CD4-positive, alpha-beta T cell (primary cell): ENCODE data around the gene EP400. TPM values are rescaled to one million over a fixed set of nuclear protein-coding genes. Genes with fewer than 3 reads are reported as not detected.

ENCODE experiments used
- ATAC-seq: fragments of 200-7000 bp; cut with Tn5 transposase; one replicate; pipeline ENCODE4 v1.10.0; 2022; ENCODE audit warnings: mild to moderate bottlenecking; ENCODE audit not compliant: poor library complexity
- CTCF ChIA-PET: fragments of 350-600 bp; sonication (Branson Sonifier 250); formaldehyde crosslinking; loops from one replicate; lab custom pipeline; 2021; ENCODE audit warnings: antibody characterized with exemption, inconsistent platforms; lab: Charles Lee
- POLR2A ChIA-PET: fragments of 350-600 bp; sonication (Branson Sonifier 250); formaldehyde crosslinking; loops from one replicate; lab custom pipeline; 2021; ENCODE audit warnings: antibody characterized with exemption, inconsistent platforms; lab: Charles Lee
- DNase-seq, 14 experiments: peaks; one replicate each; pipeline ENCODE4 v3.0.0-alpha.2; 2013 to 2020; ENCODE audit warnings: mixed read lengths in 2 of 14
- H3K27ac ChIP-seq, 2 donors: one replicate each; pipeline versions ENCODE4 v1.5.1 to v1.7.0; 2013; ENCODE audit warnings: low read length in 2 of 2, low read depth in 1 of 2, mild to moderate bottlenecking in 1 of 2
- H3K27me3 ChIP-seq, 2 experiments: 1 replicate in 1 of 2; 2 replicates in 1 of 2; pipeline versions ENCODE4 v1.6.1 to v1.7.0; 2013; ENCODE audit warnings: low read length in 2 of 2, control low read depth in 1 of 2, mild to moderate bottlenecking in 1 of 2, moderate library complexity in 1 of 2; ENCODE audit not compliant: insufficient read depth in 2 of 2, control insufficient read depth in 1 of 2
- H3K36me3 ChIP-seq: one replicate; pipeline ENCODE4 v1.6.1; 2013; ENCODE audit warnings: low read length, control low read depth; ENCODE audit not compliant: insufficient read depth
- H3K4me1 ChIP-seq: one replicate; pipeline ENCODE4 v1.6.1; 2013; ENCODE audit warnings: low read length, control low read depth; ENCODE audit not compliant: insufficient read depth
- H3K4me3 ChIP-seq: one replicate; pipeline ENCODE4 v1.5.1; 2013; ENCODE audit warnings: mild to moderate bottlenecking, low read length, moderate library complexity
- H3K9me3 ChIP-seq, 2 experiments: 1 replicate in 1 of 2; 2 replicates in 1 of 2; pipeline versions ENCODE4 v1.6.1 to v1.7.0; 2013; ENCODE audit warnings: low read length in 2 of 2, mild to moderate bottlenecking in 2 of 2, control low read depth in 1 of 2, moderate library complexity in 1 of 2; ENCODE audit not compliant: control insufficient read depth in 1 of 2, insufficient read depth in 1 of 2
- H3K27ac Mint-ChIP-seq: one replicate; pipeline ENCODE4 v1.8.0; 2020; ENCODE audit warnings: mixed read lengths
- H3K27me3 Mint-ChIP-seq: one replicate; pipeline ENCODE4 v1.8.0; 2021; ENCODE audit warnings: mixed read lengths
- H3K36me3 Mint-ChIP-seq: one replicate; pipeline ENCODE4 v1.8.0; 2021; ENCODE audit warnings: low read depth, mixed read lengths
- H3K4me1 Mint-ChIP-seq: one replicate; pipeline ENCODE4 v1.8.0; 2021; ENCODE audit warnings: low read depth, mixed read lengths
- H3K4me3 Mint-ChIP-seq: one replicate; pipeline ENCODE4 v1.8.0; 2020; ENCODE audit warnings: mild to moderate bottlenecking, mixed read lengths
- H3K9me3 Mint-ChIP-seq: one replicate; pipeline ENCODE4 v1.8.0; 2020; ENCODE audit warnings: mixed read lengths
- CTCF ChIP-seq: fragments of 200-600 bp; IDR thresholded peaks from one replicate; pipeline ENCODE4 v1.8.0; 2022; ENCODE audit warnings: antibody characterized with exemption, mild to moderate bottlenecking
- intact Hi-C, 2 experiments: fragments of 100-400 bp; cut with DNase I in 1 of 2; cut with micrococcal nuclease in 1 of 2; formaldehyde crosslinking; loops; one replicate each; pipeline versions ENCODE4 v1.15.1 to v1.9.0; 2023 to 2025; cut with DNase I, micrococcal nuclease
- total RNA-seq, 174 experiments: library from RNA in 2 of 174; stranded (reverse) in 2 of 174; gene quantifications; one replicate each; pipeline ENCODE4 v1.2.3 and lab custom pipeline; 2021 to 2026

Gene EP400
- total RNA-seq, 2 experiments from 2014 or later, result 56.4 to 56.5 TPM

- no peak for DNase-seq
- Histone ChIP-seq H3K4me3 (no peak overlapping the region), H3K27me3 (no peaks in the 10 kb centered on the region), H3K9me3 (no peaks in the 10 kb centered on the region), H3K27ac (no peak overlapping the region), H3K36me3 (peaks cover 57% of the 10 kb centered on the region), H3K4me1 (peaks cover 3% of the 10 kb centered on the region)
- POLR2A ChIA-PET, result no interaction called here
- H3K27me3 Mint-ChIP-seq, result no peaks in the 10 kb centered on the region
- no peaks in the 10 kb centered on the region for H3K4me1 Mint-ChIP-seq
- CTCF ChIA-PET, result no interaction called here
- H3K27ac Mint-ChIP-seq, result no peak overlapping the region
- intact Hi-C loops, result no loop called here
- H3K9me3 Mint-ChIP-seq, result no peaks in the 10 kb centered on the region
- H3K4me3 Mint-ChIP-seq, result no peak overlapping the region
- H3K36me3 Mint-ChIP-seq, result peaks cover 28% of the 10 kb centered on the region
- no peak for TF ChIP-seq CTCF
- no peak for ATAC-seq
Observed at GRCh38 chr12:131910302-131911027, 39.3 kb upstream of the EP400 start.

GRCh38 chr12:131911028-131911650, 38.6 kb upstream of the EP400 start:
- peaks cover 28% of the 10 kb centered on the region for H3K36me3 Mint-ChIP-seq
- POLR2A ChIA-PET, result no interaction called here
- no peaks in the 10 kb centered on the region for H3K4me1 Mint-ChIP-seq
- ATAC-seq, result no peak
- no peaks in the 10 kb centered on the region for H3K27me3 Mint-ChIP-seq
- Histone ChIP-seq H3K36me3 (peaks cover 60% of the 10 kb centered on the region), H3K27me3 (no peaks in the 10 kb centered on the region), H3K4me1 (no peaks in the 10 kb centered on the region), H3K4me3 (no peak overlapping the region), H3K9me3 (no peaks in the 10 kb centered on the region), H3K27ac (no peak overlapping the region)
- no peaks in the 10 kb centered on the region for H3K9me3 Mint-ChIP-seq
- H3K4me3 Mint-ChIP-seq, result no peak overlapping the region
- TF ChIP-seq CTCF, result no peak
- DNase-seq, result no peak
- H3K27ac Mint-ChIP-seq, result no peak overlapping the region
- intact Hi-C loops, result no loop called here
- CTCF ChIA-PET, result no interaction called here

- Histone ChIP-seq H3K9me3 (no peaks in the 10 kb centered on the region), H3K4me1 (no peaks in the 10 kb centered on the region), H3K36me3 (peaks cover 65% of the 10 kb centered on the region), H3K27me3 (no peaks in the 10 kb centered on the region), H3K4me3 (no peak overlapping the region), H3K27ac (no peak overlapping the region)
- H3K9me3 Mint-ChIP-seq, result no peaks in the 10 kb centered on the region
- CTCF ChIA-PET, result no interaction called here
- H3K27me3 Mint-ChIP-seq, result no peaks in the 10 kb centered on the region
- peaks cover 28% of the 10 kb centered on the region for H3K36me3 Mint-ChIP-seq
- no peak for TF ChIP-seq CTCF
- intact Hi-C loops, result no loop called here
- no peak for ATAC-seq
- H3K4me1 Mint-ChIP-seq, result no peaks in the 10 kb centered on the region
- no peak overlapping the region for H3K4me3 Mint-ChIP-seq
- no peak for DNase-seq
- POLR2A ChIA-PET, result no interaction called here
- no peak overlapping the region for H3K27ac Mint-ChIP-seq
Observed at GRCh38 chr12:131911851-131912477, 37.8 kb upstream of the EP400 start.
